Esophagus squamous epithelium (tissue), 5 donors: ENCODE measurements around the gene FA2H. TPM values are rescaled to one million over a fixed set of nuclear protein-coding genes. Genes with fewer than 3 reads are reported as not detected.
A peak's percentile ranks its signal among the peaks of the same experiment; 100 is the strongest.

ENCODE experiments used
- DNase-seq: peaks from one replicate; lab custom pipeline; 2025; lab: John Stamatoyannopoulos, UW
- H3K27ac ChIP-seq, 4 donors: fragments of 200-600 bp; sonication (generic); one replicate each; pipeline ENCODE4 v1.5.1; 2016 to 2019; ENCODE audit warnings: mild to moderate bottlenecking in 1 of 4
- H3K27me3 ChIP-seq, 4 donors: fragments of 200-600 bp; sonication (generic); 1 replicate in 3 of 4; 2 replicates in 1 of 4; pipeline versions ENCODE4 v1.5.1 to v1.6.0; 2017 to 2021; ENCODE audit warnings: antibody characterized with exemption in 1 of 4
- H3K36me3 ChIP-seq, 3 donors: fragments of 200-600 bp; sonication (generic); one replicate each; pipeline ENCODE4 v1.5.1; 2016 to 2019
- H3K4me1 ChIP-seq, 3 donors: fragments of 200-600 bp; sonication (generic); one replicate each; pipeline ENCODE4 v1.5.1; 2017 to 2019
- H3K4me3 ChIP-seq, 4 donors: fragments of 200-600 bp; sonication (generic); 1 replicate in 3 of 4; 2 replicates in 1 of 4; pipeline ENCODE4 v1.5.1; 2016 to 2019; ENCODE audit warnings: mild to moderate bottlenecking in 2 of 4, moderate library complexity in 1 of 4
- H3K9me3 ChIP-seq, 3 donors: fragments of 200-600 bp; sonication (generic); one replicate each; pipeline ENCODE4 v1.5.1; 2016 to 2019
- POLR2A ChIP-seq, 4 donors: fragments of 450-650 bp; IDR thresholded peaks; one replicate each; pipeline ENCODE4 v1.6.1; 2017; ENCODE audit warnings: antibody characterized with exemption in 4 of 4, mild to moderate bottlenecking in 4 of 4, moderate library complexity in 3 of 4
- WGBS, 2 donors: methylation state at CpG; one replicate each; pipeline ENCODE4 v1.1.5; 2018; 5-methylcytosine and 5-hydroxymethylcytosine counted together
- intact Hi-C: fragments of 100-400 bp; cut with DNase I; formaldehyde crosslinking; loops from one replicate; pipeline ENCODE4 v1.15.0; 2022
- total RNA-seq, 4 donors: library from RNA; depleted of rRNA; stranded (reverse); fragments of >200 nt; gene quantifications; one replicate each; pipeline ENCODE4 v1.1.0, GENCODE V29; 2016
- TF ChIP-seq, protein P1 (sequence below), 6 experiments: fragments of 450-650 bp in 4 of 6; fragments of 200-600 bp in 2 of 6; sonication (generic) in 2 of 6; IDR thresholded peaks; one replicate each; pipeline ENCODE4 v1.5.1; 2016 to 2019; ENCODE audit warnings: antibody characterized with exemption in 6 of 6, mild to moderate bottlenecking in 4 of 6, moderate library complexity in 4 of 6
- donor health status: DM: yes; HTN: yes; CAD: no.

FA2H gene
- total RNA-seq, 4 donors from 2014 or later = 2.9 to 4.0 (median 3.3) TPM

DNA sequence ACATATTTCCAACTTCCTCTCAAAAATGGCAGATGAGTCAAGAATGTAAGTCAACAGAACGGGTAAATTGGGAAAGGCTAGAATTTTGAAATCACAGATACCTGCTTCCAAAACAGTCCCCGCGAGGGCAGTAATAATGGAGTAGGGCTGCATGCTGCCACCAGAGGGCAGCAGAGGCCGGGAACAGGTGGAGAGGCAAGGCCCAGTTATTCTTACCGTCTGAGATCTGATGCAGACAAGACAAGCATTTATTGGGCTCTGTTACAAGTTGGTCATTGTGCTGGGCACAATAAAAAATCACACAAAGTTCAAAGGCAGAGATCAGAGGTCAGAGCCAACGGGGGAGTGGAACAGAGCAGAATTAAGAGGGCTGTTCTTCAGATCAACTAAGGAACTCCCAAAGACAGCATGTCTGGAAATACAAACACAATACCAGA is 65.2 kb downstream of the FA2H start:
- DNase-seq = no peak
- intact Hi-C loops = loop anchor here (5.0 to 10.0 kb wide), 2 partner anchors 153 to 405 kb away; partner anchors contain the start of gene LDHD
- 0% methylated on average over 6 of the region's 6 CpGs for WGBS, 2 donors
- no peaks in the 10 kb centered on the region for H3K9me3 ChIP-seq
- H3K4me1 ChIP-seq = peaks cover 0 to 6% (median 0%) of the 10 kb centered on the region in 3 donors
- no peak overlapping the region for H3K27ac ChIP-seq
- H3K36me3 ChIP-seq = no peaks in the 10 kb centered on the region
- no peak overlapping the region for H3K4me3 ChIP-seq
- H3K27me3 ChIP-seq = no peaks in the 10 kb centered on the region
- TF ChIP-seq, protein P1, sequence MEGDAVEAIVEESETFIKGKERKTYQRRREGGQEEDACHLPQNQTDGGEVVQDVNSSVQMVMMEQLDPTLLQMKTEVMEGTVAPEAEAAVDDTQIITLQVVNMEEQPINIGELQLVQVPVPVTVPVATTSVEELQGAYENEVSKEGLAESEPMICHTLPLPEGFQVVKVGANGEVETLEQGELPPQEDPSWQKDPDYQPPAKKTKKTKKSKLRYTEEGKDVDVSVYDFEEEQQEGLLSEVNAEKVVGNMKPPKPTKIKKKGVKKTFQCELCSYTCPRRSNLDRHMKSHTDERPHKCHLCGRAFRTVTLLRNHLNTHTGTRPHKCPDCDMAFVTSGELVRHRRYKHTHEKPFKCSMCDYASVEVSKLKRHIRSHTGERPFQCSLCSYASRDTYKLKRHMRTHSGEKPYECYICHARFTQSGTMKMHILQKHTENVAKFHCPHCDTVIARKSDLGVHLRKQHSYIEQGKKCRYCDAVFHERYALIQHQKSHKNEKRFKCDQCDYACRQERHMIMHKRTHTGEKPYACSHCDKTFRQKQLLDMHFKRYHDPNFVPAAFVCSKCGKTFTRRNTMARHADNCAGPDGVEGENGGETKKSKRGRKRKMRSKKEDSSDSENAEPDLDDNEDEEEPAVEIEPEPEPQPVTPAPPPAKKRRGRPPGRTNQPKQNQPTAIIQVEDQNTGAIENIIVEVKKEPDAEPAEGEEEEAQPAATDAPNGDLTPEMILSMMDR (IDR thresholded peaks at IDR 0.05) = peak; percentile 78 to 98 (median 96)
- TF ChIP-seq POLR2A (IDR thresholded peaks at IDR 0.05) = no peak

DNA sequence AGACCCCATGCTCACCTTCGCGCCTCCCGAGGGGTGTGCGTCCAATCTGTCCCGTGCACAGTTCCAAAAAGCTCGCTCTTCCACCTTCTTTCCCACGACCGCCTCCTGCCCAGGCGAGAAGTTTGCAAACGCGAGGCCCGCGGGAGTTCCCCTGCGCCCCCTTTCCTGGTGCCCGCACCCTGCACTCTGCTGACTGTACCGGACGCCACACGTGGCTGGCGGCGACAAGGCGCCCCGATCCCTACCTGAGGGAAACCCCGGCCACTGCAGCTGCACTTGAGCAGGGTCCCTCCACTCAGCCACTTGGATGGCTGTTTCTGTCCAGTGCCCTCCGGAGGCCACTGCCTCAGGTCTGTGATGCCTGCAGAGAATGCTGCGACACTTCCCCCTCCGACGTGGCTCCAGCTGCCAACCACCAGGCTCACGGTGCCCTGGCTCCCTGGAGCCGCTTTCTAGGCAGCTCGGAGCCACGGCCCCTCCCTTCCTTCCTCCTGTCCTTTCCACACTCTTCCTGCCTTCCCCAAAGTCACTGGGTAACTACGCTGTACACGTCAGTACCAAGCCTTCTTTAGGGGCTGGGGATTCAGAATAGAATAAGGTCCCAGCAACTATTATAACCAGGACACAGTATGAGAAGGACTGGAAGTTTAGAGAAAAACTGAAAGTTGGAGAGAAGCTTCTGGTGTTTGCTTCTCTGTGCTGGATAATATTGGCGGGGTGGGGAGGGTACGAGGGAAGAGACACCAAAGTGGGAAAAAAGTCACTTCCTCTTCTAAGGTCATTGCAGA is 74.0 kb downstream of the FA2H start, which contains the start of gene MLKL:
Gene MLKL, minus strand, starts transcription at position 425 of the 788 bp plus-strand sequence. CDS start 5,105 bp downstream, outside the sequence.
- peaks cover 0 to 8% (median 0%) of the 10 kb centered on the region in 3 donors for H3K36me3 ChIP-seq
- H3K27me3 ChIP-seq = no peaks in the 10 kb centered on the region
- intact Hi-C loops = loop anchor here (10.0 kb wide), 1 partner anchor 414 kb away; the partner anchor contains the start of gene LDHD
- TF ChIP-seq POLR2A (IDR thresholded peaks at IDR 0.05) = peak in 2 of 4 donors; percentile 29 to 63
- TF ChIP-seq, protein P1 (IDR thresholded peaks at IDR 0.05) = no peak
- WGBS, 2 donors = 1 to 16% methylated on average over 22 to 23 of the region's 35 CpGs
- peak within 1 kb of the TSS; percentile 56 to 92 (median 78) for H3K4me3 ChIP-seq
- DNase-seq = no peak
- peak within 1 kb of the TSS; percentile 87 to 97 (median 93) for H3K27ac ChIP-seq
- no peaks in the 10 kb centered on the region for H3K9me3 ChIP-seq
- peaks cover 15 to 56% (median 29%) of the 10 kb centered on the region in 3 donors for H3K4me1 ChIP-seq

DNA sequence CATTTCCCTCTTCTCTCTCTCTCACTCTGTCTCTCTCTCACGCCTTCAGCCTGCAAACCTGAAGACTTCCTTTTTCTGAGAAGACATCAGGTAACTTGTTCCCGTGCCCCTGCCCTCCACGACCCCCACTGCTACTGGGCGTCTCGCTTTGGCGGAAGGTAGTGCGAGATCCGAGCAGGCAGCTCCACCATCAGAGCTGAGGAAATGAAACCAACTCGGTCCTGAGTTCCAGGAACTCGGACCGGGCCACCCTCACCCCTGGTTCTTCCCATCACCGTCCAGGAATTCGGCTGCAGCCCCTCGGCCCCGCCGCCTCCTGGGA is 74.5 kb downstream of the FA2H start:
- H3K4me1 ChIP-seq = peaks cover 15 to 58% (median 29%) of the 10 kb centered on the region in 3 donors
- TF ChIP-seq, protein P1 (IDR thresholded peaks at IDR 0.05) = no peak
- TF ChIP-seq POLR2A (IDR thresholded peaks at IDR 0.05) = no peak
- 5 to 6% methylated on average over 8 to 16 of the region's 16 CpGs for WGBS, 2 donors

DNA sequence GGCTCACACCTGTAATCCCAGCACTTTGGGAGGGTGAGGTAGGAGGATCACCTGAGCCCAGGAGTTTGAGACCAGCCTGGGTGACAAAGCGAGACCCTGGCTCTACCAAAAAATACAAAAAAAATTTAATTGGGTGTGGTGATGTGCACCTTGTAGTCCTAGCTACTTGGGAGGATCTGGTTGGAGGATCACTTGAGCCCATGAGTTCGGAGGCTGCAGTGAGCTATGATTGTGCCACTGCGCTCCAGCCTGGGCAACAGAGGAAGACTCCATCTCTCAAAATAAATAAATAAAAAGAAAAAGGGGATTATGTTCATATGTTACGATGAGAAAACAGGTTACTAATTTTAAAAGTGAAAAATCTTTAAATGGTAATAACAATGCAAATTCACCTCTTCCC is 75.0 kb downstream of the FA2H start:
- TF ChIP-seq, protein P1 (IDR thresholded peaks at IDR 0.05) = no peak
- no peak for TF ChIP-seq POLR2A (IDR thresholded peaks at IDR 0.05)
- intact Hi-C loops = loop anchor here (10.0 kb wide), 1 partner anchor 415 kb away; the partner anchor contains the start of gene LDHD
- no peaks in the 10 kb centered on the region for H3K9me3 ChIP-seq
- DNase-seq = no peak
- H3K27ac ChIP-seq = peak overlapping the region; percentile 23 to 97 (median 90)
- 47 to 59% methylated on average over 4 of the region's 4 CpGs for WGBS, 2 donors
- peaks cover 0 to 17% (median 6%) of the 10 kb centered on the region in 3 donors for H3K36me3 ChIP-seq
- H3K4me3 ChIP-seq = peak overlapping the region; percentile 56 to 92 (median 78)
- H3K4me1 ChIP-seq = peaks cover 15 to 58% (median 29%) of the 10 kb centered on the region in 3 donors
- H3K27me3 ChIP-seq = no peaks in the 10 kb centered on the region

More for the DNA sequence above, 74.5 kb downstream of the FA2H start:
- Histone ChIP-seq H3K36me3 (peaks cover 0 to 13% (median 3%) of the 10 kb centered on the region in 3 donors), H3K9me3 (no peaks in the 10 kb centered on the region), H3K4me3 (peak overlapping the region; percentile 56 to 92 (median 78)), H3K27me3 (no peaks in the 10 kb centered on the region), H3K27ac (peak overlapping the region; percentile 87 to 97 (median 93))
- no peak for DNase-seq
- intact Hi-C loops = loop anchor here (10.0 kb wide), 1 partner anchor 415 kb away; the partner anchor contains the start of gene LDHD

DNA sequence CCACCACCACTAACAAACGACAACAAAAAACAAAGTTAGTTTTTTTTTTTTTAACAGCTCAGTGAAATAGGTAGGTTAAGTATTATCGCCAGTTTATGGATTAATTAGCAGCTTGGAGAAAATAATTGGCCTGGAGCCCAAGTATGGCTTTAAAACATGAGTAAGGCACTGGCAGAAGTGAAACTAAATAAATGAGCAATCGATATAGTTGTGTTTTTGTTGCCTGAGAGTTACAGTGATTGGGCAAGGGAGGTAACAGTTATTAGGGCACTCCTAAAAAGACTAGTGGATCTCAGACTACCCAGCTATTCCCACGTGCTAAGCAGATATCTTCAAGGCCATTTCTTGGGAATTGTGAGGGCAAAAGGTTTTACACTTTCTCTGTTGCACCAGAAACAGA is 76.4 kb downstream of the FA2H start:
- Histone ChIP-seq H3K4me1 (peaks cover 15 to 58% (median 29%) of the 10 kb centered on the region in 3 donors), H3K27me3 (no peaks in the 10 kb centered on the region), H3K36me3 (peaks cover 6 to 31% (median 8%) of the 10 kb centered on the region in 3 donors), H3K27ac (peak overlapping the region; percentile 49 to 93 (median 78)), H3K9me3 (no peaks in the 10 kb centered on the region), H3K4me3 (peak overlapping the region in 1 of 4 donors; percentile 73)
- intact Hi-C loops = no loop called here
- DNase-seq = no peak
- TF ChIP-seq, protein P1 (IDR thresholded peaks at IDR 0.05) = no peak
- TF ChIP-seq POLR2A (IDR thresholded peaks at IDR 0.05) = no peak
- 32 to 45% methylated on average over 4 of the region's 4 CpGs for WGBS, 2 donors
